Neural cell (in vitro differentiated cells): ENCODE results near the gene TUBA1A.
"Not testable (repeated sequence)": the region's sequence is repeated elsewhere in the genome, so short reads cannot be mapped to it uniquely, and the experiment has no call there.

Experiments
- EP300 ChIP-seq: fragments of 450-650 bp; conservative IDR thresholded peaks from 2 replicates; pipeline ENCODE4 v1.6.1; 2014; ENCODE audit warnings: antibody characterized with exemption, mild to moderate bottlenecking, moderate library complexity; ENCODE audit not compliant: poor library complexity, severe bottlenecking
- EZH2 ChIP-seq: fragments of 200-600, 300-800 bp; shearing (Covaris generic), sonication (generic); IDR thresholded peaks from 2 replicates; pipeline ENCODE4 v1.6.1; 2014; ENCODE audit warnings: antibody characterized with exemption, low read length, borderline replicate concordance, mild to moderate bottlenecking; ENCODE audit not compliant: insufficient read depth, poor library complexity, severe bottlenecking
- MXI1 ChIP-seq: fragments of 450-650 bp; conservative IDR thresholded peaks from 2 replicates; pipeline ENCODE4 v1.6.1; 2014; ENCODE audit warnings: antibody characterized with exemption, mild to moderate bottlenecking; ENCODE audit not compliant: poor library complexity, severe bottlenecking
- POLR2AphosphoS5 ChIP-seq: IDR thresholded peaks from 2 replicates; pipeline ENCODE4 v1.6.1; 2012
- RAD21 ChIP-seq: fragments of 450-650 bp; conservative IDR thresholded peaks from 2 replicates; pipeline ENCODE4 v1.6.1; 2014; ENCODE audit warnings: antibody characterized with exemption, mild to moderate bottlenecking, moderate library complexity
- SMC3 ChIP-seq: fragments of 450-650 bp; conservative IDR thresholded peaks from 2 replicates; pipeline ENCODE4 v1.6.1; 2014; ENCODE audit warnings: antibody characterized with exemption, mild to moderate bottlenecking, moderate library complexity; ENCODE audit not compliant: poor library complexity
- TAF1 ChIP-seq: IDR thresholded peaks from 2 replicates; pipeline ENCODE4 v1.6.1; 2012; ENCODE audit warnings: low read depth
- TF ChIP-seq, protein P1 (sequence below): IDR thresholded peaks from 2 replicates; pipeline ENCODE4 v1.6.1; 2012; ENCODE audit warnings: borderline replicate concordance
- TF ChIP-seq, protein P2 (sequence below): fragments of 450-650 bp; IDR thresholded peaks from 2 replicates; pipeline ENCODE4 v1.5.1; 2014; ENCODE audit warnings: antibody characterized with exemption, mild to moderate bottlenecking, moderate library complexity; ENCODE audit not compliant: poor library complexity, severe bottlenecking

DNA sequence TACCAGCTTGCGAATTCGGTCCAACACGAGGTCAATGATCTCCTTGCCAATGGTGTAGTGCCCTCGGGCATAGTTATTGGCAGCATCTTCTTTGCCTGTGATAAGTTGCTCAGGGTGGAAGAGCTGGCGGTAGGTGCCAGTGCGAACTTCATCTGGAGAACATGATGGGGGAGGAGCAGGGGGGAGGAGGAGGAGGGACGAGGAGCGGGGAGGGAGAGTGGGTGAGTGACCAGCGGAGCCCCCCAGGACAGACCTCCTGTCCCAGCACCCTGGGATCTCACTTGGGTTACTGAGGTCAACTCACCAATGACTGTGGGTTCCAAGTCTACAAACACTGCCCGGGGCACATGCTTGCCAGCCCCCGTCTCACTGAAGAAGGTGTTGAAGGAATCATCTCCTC lies 2.6 kb downstream of the TUBA1A start:
- TF ChIP-seq, protein P1, sequence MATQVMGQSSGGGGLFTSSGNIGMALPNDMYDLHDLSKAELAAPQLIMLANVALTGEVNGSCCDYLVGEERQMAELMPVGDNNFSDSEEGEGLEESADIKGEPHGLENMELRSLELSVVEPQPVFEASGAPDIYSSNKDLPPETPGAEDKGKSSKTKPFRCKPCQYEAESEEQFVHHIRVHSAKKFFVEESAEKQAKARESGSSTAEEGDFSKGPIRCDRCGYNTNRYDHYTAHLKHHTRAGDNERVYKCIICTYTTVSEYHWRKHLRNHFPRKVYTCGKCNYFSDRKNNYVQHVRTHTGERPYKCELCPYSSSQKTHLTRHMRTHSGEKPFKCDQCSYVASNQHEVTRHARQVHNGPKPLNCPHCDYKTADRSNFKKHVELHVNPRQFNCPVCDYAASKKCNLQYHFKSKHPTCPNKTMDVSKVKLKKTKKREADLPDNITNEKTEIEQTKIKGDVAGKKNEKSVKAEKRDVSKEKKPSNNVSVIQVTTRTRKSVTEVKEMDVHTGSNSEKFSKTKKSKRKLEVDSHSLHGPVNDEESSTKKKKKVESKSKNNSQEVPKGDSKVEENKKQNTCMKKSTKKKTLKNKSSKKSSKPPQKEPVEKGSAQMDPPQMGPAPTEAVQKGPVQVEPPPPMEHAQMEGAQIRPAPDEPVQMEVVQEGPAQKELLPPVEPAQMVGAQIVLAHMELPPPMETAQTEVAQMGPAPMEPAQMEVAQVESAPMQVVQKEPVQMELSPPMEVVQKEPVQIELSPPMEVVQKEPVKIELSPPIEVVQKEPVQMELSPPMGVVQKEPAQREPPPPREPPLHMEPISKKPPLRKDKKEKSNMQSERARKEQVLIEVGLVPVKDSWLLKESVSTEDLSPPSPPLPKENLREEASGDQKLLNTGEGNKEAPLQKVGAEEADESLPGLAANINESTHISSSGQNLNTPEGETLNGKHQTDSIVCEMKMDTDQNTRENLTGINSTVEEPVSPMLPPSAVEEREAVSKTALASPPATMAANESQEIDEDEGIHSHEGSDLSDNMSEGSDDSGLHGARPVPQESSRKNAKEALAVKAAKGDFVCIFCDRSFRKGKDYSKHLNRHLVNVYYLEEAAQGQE, result not testable (repeated sequence)
- TF ChIP-seq, protein P2, sequence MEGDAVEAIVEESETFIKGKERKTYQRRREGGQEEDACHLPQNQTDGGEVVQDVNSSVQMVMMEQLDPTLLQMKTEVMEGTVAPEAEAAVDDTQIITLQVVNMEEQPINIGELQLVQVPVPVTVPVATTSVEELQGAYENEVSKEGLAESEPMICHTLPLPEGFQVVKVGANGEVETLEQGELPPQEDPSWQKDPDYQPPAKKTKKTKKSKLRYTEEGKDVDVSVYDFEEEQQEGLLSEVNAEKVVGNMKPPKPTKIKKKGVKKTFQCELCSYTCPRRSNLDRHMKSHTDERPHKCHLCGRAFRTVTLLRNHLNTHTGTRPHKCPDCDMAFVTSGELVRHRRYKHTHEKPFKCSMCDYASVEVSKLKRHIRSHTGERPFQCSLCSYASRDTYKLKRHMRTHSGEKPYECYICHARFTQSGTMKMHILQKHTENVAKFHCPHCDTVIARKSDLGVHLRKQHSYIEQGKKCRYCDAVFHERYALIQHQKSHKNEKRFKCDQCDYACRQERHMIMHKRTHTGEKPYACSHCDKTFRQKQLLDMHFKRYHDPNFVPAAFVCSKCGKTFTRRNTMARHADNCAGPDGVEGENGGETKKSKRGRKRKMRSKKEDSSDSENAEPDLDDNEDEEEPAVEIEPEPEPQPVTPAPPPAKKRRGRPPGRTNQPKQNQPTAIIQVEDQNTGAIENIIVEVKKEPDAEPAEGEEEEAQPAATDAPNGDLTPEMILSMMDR, result not testable (repeated sequence)
- not testable (repeated sequence) for TF ChIP-seq SMC3, EZH2, TAF1, RAD21, EP300, MXI1
- peak; percentile 50 for TF ChIP-seq POLR2AphosphoS5
